Fibroblast of peridontal ligament (primary cell): ENCODE measurements around the gene REV1.
A peak's percentile ranks its signal among the peaks of the same experiment; 100 is the strongest.

ENCODE experiments used
- DNase-seq: peaks from one replicate; pipeline ENCODE4 v3.0.0-alpha.2; 2010; ENCODE audit errors: extremely low read depth

The REV1 gene

DNA sequence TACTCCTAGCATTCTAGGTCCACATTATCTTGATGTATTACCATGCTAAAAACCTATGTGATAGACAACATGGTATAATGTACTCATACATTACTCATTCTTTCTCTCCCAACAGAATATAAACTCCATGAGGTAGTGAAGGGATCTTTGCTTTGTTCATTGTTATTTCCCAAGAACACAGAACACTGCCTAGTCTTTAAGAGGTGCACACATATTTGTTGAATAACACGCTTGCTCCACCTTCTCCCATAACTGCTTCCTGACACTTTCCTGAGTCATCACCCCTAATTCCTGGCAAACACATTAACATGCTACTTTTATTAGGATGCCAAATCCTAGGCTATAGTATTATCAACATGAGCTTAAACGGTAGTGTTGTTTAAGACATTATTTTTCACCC, 41.3 kb downstream of the REV1 start:
- DNase-seq: no peak

DNA sequence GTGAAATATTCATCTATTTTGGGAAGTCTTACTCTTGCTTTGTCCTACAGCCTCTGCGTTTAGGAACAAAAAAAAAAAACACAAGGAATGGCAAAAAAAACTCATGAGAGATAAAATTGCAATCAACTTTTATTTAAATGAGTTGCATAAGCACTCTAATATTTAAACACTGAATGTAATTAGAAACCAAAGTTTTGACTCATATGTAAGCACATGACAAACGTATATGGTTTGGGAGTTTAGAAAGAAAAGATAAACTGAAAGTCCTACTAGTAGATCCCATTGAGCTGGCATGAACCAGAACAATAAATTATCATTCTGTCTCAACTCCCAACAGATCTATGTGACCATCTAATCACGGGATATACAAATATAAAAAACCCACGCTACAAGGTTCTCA, 44.8 kb downstream of the REV1 start:
- DNase-seq: peak; percentile 52

DNA sequence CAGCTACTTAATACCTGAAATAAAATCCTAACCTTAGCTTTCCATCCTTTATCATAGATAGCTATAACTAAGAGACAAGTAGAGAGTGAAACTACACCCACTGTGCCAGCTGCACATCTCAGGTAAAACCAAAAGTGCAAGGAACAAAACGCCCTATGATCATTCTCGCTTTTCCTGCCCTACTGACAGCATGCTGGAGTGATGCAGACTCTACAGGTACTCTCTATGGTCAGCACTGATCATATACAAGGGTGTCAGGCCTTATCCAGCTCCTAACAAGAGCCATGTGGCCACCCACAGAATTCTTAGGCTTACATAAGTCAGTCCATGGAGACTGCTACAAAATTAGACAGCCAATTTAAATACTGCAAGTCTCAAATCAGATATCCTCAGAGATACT, 45.6 kb downstream of the REV1 start:
- DNase-seq: peak; percentile 17

DNA sequence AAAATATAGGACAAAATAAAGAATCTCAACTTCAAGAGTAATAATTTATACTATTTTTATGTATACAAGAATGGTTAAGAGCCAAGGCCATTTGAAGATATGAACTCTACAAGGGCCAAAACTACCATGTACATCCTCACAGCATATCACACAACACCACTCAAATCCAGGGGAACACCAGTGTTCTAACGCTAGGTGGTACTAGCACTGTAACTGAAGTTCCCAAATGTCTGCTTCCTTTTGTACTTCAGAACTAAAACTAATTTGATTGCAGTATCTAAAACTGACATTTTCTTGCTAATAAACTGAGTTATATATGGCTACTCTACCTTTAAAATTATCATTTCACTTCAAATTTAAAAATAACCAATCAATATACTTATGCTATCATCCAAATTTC, 47.0 kb downstream of the REV1 start:
- peak; percentile 39 for DNase-seq

DNA sequence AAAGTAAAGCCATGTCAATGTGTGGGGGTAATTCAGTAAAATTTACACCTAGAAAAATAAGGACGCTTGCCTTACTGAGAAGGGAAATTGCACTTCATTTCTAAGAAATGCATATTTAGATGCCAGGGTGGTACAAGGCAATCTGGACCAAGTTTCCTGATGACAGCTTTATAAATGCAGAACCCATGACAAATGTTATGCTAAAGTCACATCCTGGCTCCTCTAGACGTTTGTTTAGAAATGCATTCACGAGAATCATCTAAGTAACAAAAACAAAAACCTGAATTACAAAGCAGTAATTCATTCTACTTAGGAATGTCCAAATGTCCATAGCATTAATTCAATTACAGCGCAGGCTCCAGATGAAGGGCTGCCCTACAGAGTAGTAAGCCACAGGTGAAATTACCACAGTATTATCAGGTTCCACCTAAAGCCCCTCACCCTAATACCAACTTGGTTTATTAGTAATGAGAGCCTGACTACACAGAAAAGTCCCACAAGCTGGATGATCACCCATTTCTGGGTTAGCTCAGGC, 49.8 kb downstream of the REV1 start:
- DNase-seq: no peak

DNA sequence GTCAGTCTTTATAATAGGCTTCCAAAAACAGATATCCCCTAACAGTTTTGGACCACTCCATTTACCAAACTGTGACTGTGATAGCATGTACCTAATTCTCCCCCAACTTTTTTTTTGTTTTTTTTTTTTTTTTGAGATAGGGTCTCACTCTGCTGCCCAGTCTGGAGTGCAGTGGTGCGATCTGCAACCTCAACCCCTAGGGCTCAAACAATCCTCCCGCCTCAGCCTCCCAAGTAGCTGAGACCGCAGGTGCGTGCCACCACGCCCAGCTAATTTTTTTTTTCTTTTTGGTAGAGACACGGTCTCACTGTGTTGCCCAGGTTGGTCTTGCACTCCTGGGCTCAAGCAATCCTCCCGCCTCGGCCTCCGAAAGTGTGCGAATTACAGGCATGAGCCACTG, 52.9 kb downstream of the REV1 start:
- DNase-seq: no peak

DNA sequence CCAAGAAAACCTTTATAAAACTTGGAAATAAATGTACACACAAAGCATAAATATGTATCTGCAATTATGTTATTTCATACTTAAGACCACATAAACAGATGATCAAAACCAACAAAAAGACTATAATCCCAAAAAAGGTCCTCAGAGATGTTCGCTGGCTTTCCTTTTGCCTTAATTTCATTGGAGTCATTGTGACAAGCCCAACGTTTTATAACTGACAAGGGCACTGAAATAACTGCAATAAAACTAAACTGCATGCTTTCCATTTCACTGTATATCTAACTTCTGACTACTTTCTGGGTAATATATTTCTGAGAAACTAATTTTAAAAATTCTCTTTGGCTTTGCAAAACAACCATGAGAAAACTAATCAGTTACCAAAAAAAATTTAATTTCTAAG, 56.5 kb downstream of the REV1 start:
- no peak for DNase-seq

DNA sequence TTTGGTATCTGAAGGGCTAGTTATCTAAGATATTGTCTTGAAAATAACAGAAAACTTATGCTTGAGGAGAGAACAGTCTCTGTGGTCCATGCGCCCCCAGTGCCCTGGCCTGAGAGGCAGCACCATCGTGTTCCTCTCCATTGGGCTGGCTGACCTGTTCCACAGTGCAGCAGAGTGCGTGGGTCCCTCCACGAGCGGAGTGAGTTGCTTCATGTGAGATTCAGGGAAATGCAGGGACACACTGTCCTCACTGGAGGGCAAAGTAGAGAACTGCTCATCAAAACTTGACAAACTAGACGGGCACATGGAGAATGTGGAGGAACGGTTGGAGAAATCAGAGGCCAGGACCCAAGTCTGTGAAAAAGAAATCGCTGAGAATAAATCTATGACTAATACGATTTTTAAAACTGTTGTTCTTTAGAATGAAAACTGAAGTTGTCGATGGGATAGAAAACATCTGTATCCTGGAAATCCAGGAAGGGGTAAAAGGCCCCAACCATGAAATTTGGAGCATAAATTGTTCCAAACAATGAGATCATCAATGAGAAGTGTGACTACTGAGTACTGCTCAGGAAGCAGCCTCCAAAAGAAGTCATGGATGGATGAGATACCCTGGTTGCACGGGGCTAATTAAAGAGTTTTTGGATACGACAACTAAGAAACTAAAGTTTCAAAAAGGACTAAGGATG, 58.1 kb downstream of the REV1 start:
- peak; percentile 38 for DNase-seq

DNA sequence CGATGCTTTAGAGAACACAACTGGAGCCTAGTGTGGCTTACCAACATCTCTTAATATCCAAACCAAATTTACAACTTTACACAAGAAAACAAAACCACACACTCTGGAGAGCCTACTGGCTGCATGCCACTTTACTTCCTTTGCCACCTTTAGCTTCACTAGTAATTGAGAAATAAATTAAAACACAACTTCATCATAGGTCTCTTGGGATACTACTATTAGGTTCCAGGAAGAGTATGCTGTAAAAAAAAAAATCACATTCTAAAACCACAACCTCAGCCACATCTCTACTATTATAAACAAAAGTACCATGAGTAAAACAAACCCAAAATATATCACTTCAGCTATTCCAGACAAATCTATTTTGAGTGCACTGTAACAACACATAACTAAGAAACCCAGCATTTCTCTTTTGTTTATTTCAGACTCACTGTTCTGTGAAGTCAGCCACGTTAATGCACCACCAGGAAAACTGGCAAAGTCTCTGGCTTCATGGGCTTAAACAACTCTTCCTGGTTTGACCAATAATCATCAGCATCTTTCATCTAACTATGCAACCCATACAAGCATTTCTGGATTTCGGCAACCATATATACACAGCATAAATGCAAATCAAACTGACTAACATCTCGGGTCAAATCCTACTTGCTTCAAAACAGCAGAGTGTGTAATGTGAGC, 59.1 kb downstream of the REV1 start:
- DNase-seq: peak; percentile 98

DNA sequence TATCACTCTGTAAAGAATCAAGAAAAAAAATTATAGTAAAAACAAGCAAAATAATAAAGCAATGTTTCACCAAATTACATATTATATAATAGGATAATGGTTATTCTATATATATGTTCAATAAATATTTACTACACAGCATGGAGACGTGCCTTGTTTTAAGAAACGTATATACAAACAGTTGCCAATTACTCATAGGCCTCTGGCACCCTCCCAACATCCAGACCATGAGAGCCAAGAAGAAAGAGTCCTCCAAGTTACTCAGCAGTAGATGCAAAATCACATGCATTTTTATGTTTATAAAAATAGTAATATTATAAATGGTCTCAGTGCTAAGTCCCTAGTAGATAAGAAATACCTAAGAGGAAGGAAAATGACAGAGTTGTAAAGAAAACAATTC, 64.8 kb downstream of the REV1 start:
- DNase-seq: peak; percentile 87

DNA sequence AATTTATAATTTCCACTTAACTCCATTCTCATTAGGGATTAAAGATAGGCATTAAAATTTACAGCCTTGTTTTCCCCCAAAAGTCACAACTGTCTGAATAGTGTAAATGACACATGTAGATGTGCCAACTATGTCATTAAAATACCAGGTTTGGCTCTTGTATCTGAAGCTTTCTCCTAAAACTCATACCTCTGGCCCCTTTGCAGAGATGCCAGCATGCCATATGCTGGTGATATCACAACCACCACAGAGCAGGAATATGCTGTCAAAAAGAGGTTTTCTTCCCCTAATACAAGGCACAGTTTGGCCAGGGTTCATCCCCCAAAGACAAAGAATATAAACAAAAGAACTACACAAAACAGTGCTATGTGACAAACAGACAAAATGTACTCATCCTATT, 65.4 kb downstream of the REV1 start:
- DNase-seq: no peak

DNA sequence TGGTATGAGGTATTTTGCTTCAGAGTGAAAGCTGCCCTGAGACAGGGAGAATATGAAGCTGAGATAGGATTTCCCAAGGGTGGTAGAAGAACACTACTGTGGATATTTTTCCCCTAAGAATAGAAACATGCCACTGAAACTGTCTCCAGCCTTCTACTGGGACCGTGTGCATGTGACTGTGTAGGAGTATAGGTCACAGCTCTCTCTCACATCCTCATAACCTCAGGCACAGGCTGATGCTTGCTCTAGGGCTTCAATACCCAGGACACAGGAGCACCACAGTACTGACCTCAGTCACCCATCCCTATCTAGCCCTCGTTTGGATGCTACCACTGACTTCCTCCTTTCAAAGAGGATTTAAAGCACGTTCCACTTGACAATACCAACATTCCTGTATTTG, 67.2 kb downstream of the REV1 start:
- no peak for DNase-seq

DNA sequence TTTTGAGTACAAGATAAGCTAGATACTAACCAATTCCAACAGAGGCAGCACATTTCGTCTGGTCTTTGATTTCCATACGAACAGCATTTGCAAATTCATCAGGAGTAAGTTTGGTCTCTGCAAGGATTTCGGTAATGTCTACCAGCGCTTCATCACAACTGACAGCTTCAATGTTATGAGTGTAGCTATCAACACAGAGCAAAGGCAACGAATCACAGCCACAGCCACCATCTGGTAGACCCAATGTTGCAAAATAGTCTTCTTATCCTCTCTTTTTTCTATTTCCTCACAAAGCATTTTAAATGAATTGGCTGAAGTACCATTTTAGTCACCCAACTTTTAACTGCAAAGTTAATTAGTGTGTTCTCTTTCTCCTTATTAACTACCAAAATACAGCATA, 68.3 kb downstream of the REV1 start:
- DNase-seq: peak; percentile 52

DNA sequence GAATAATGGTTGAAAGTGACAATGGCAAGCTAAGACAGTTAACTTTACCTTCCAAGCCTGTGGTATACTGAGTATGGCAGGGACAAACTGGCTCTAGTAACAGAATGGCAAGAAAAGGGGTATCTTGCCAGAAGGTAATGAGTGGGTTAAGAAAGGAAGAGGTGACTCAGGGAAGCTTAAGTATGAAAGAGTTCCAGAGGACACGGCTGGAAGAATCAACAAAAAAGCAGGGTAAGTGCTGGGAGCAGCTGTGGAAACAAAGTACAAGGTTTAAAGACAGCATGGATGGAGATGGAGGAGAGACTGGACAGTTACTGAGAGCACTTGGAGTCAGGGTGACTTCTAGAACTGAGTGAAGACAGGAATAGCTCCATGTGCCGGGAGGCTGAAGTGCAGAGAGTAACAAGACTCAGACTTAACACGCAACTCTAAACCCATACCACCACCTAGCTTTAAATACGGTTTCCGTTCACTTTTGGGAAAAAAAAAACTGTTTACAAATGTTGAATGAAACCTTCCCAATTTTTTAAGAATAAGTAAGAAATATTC, 69.0 kb downstream of the REV1 start:
- DNase-seq: peak; percentile 34

DNA sequence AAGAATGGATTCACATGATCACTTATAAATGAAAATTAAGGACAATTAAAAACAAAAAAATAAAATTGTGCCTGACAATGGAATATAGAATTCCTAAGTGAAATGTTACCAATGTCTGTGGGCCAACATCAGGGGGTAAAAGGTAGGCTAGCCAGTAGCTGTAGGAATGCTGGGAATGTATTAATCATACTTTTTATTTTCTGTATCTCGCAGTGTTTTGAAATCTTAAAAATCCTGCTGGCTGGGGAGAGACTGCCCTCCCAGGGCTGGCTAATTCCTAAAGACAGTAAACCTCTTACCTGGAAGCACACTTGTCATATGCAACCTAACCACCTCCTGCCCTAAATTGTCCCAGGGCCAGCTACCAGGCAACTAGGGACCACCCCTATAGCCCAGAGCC, 69.8 kb downstream of the REV1 start:
- DNase-seq: no peak

DNA sequence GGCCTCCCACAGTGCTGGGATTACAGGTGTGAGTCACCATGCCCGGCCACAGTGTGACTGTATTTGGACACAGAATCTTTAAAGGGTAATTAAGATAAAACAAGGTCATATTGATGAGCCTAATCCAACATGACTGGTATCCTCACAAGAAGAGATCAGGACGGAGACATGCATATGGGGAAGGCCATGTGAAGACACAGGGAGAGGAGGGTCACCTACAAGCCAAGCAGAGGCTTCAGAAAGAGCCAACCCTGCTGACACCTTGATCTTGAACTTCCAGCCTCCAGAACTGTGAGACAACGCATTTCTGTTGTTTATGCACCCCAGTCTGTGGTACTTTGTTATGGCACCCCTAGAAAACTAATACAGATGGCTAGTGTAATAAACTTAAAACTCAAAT, 72.4 kb downstream of the REV1 start:
- DNase-seq: no peak

DNA sequence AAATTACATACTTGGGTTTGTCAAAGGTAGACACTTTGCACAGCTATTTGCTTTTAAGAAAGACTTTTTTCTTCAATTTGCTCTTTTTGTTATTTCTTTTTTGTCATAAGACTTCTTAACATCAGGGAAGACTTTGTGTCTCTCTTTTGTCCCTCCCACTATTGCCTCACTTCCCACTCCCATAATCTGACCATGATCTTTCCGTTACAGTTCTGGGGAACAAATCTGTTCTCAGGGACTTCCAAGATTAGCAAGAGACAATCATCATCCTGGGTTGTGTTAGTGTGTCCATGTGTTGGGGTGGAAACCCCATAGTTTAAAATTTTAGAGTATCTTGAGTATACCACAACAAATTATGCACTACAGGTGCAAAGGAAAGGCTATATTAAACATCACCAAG, 75.3 kb downstream of the REV1 start:
- DNase-seq: no peak

DNA sequence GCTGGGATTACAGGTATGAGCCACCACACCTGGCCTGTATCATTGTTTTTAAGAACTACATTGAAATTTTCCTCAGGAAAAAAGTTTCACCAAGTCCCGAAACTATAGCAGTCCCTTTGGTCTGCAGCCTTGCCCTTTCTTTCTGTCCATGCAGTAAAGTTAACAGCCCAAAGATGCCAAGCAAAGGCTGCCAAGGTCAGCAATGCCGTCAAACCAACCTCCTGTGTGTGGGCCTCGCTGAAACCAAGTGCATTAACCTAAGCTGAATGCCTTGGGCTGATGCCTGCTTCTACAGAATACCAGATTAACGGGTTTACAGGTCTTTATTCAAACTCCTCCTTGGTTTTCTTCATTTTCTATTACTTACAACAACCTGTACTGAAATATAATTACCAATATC, 79.5 kb downstream of the REV1 start:
- no peak for DNase-seq

DNA sequence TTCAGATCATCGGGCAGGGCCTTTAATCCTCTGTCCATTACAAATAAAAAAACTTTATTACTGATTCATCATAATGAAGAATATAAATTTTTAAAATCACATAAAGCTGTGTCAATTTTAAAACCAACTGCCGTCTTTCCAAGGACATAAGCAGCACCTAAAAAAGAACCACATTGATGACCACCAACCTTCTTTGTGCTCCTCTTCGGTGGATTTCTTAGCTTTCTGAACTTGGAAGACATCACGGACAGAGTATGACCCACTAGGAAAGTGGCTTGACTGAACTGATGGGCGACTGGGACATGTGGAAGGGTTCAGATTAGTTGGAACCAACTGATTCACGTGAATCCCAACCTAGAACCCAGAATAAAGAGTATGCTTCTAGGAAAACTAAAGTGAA, 83.7 kb downstream of the REV1 start:
- no peak for DNase-seq

DNA sequence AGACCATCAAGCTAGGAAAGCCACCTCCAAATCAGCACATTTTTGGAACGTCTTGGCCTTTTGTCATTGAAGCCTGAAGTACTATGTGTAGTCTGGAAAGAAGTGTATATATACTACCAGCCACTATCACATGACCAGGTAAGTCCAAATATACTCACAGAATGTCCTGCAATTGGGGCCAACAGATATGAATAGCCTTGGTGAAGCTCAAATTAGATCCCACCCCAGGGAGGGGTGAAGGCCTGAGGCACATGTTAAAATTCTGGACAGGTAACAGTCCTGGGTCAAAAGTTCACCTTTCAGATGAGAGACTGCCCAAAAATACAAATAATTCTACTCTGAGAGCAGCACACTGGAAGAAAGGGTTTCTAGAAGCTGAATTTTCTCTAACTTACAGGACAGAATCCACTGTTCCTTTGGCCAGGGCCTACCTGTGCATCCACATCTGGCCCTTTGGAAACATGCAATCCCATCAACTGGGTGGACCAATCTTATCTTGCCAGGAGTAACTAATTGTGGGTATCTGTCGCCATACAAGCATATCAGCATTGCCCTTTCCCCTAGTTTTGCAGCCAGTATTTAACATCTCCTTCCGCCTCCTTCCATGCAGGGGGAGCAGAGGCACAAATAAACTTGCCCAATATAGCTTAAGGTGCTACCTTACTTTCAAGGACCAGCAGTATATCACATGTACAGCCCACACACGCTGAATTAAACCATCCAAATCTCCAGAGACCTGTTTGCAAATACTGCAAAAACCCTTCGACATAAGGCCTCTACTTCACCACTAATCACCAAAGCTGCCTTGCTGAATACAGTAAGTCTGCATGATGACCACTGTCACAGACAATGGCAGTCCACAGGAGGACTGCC, 84.8 kb downstream of the REV1 start:
- no peak for DNase-seq

DNA sequence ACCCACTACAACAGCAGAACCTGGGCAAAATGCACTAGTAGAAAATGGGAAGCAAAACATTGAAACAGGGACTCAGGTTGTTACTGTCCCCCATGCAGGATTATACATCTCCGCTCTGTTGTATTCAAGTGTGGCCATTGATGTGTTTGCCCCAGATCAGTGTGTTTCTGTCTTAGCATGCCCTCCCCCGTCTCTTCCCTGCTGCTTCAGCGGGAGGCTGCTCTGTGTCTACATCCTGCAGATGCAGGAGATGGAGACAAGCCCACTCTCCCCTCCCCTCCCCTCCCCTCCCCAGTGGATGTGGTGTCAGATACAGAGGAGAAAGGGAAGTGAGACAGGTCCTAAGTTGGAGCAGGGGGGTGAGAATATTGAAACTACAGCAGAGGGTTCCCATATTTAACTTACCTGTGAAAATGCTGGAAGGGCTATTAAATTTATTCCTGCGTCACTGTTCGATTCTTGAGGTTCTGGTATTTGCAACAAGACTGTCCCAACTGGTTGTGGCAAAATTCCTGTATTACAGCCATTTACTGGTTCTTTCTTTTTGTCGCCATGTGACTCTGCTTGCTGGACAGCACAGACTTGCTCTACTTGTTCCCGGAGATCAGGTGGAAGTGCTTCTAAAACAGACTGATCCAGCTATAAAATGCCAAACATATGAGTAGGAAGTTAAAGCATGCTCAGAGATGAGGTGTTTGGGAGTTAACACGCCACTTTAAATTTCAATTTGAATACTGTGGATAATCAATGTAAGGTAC, 85.6 kb downstream of the REV1 start:
- no peak for DNase-seq

DNA sequence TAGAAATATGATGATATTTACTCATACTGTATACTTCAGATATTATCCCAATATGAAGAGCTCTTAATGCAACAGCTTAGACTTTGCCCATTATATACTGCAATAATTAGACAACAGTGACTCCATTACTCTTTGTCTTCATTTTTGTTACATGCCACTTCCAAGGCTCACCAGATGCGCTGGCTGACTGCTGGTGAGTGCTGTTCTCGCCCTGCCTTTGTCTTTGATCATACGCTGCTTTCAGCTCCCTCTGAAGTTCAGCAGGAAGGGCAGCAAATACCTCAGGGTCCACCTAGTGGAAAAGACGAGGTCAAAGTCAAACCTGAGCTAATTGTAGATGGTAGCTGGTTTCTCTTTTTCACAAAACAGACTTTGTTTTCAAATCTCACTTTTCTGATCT, 86.3 kb downstream of the REV1 start:
- DNase-seq: no peak
